ENCODE measurements around the gene RYR2.

RYR2 gene

GRCh38 chr1:237041461-237041794 lies 556 bp upstream of the RYR2 start:
- peaks cover 2% of the 10 kb centered on the region for H3K9me3 ChIP-seq (ENCODE audit: insufficient read depth, low read depth, low read length)
- H3K36me3 ChIP-seq (ENCODE audit: control insufficient read depth in 1 of 2, insufficient read depth in 2 of 2, low read length in 2 of 2): no peaks in the 10 kb centered on the region
- H3K9ac ChIP-seq (ENCODE audit: low read length): no peak overlapping the region
- H3K27me3 ChIP-seq (ENCODE audit: insufficient read depth, low read length): no peaks in the 10 kb centered on the region
- H3K14ac ChIP-seq (ENCODE audit: low read length): no peak overlapping the region
- no peak overlapping the region for H2BK5ac ChIP-seq (ENCODE audit: low read depth, low read length, poor library complexity)
- no peak overlapping the region for H3K4ac ChIP-seq (ENCODE audit: low read depth, low read length)
- H4K8ac ChIP-seq (ENCODE audit: low read depth, low read length): no peak overlapping the region
- no peak for DNase-seq
- H3K27ac ChIP-seq (ENCODE audit: low read depth, low read length): no peak overlapping the region
- peaks cover 5 to 10% of the 10 kb centered on the region in 2 experiments for H3K4me1 ChIP-seq (ENCODE audit: control insufficient read depth in 1 of 2, insufficient read depth in 2 of 2, low read length in 2 of 2)
- peaks cover 2% of the 10 kb centered on the region for H3K79me1 ChIP-seq (ENCODE audit: low read length)
- no peak overlapping the region for H2BK12ac ChIP-seq (ENCODE audit: low read length)
- no peak overlapping the region for H3K18ac ChIP-seq (ENCODE audit: low read length)
- WGBS (ENCODE audit: extremely low coverage, insufficient coverage, insufficient read length): no CpG with 5 or more reads among the region's 7 CpGs
- H2AFZ ChIP-seq (ENCODE audit: insufficient read depth, low read length, poor library complexity): no peak overlapping the region
- no peak overlapping the region for H4K91ac ChIP-seq (ENCODE audit: low read depth, low read length)
- peak overlapping the region; percentile 98 for H3K4me2 ChIP-seq (ENCODE audit: low read length)
- no peak overlapping the region for H2BK120ac ChIP-seq (ENCODE audit: insufficient read depth, low read length, poor library complexity)
- H4K12ac ChIP-seq (ENCODE audit: low read depth, low read length): no peak overlapping the region
- no peak overlapping the region for H2AK5ac ChIP-seq (ENCODE audit: low read length)
- H3K79me2 ChIP-seq (ENCODE audit: control insufficient read depth, insufficient read depth, low read length, poor library complexity): peaks cover 12% of the 10 kb centered on the region
- peak overlapping the region; percentile 80 for H3K4me3 ChIP-seq (ENCODE audit: low read depth, low read length)
- no peak overlapping the region for H3K23ac ChIP-seq (ENCODE audit: low read length)

GRCh38 chr1:237042526-237042891 lies 525 bp downstream of the RYR2 start:
- Histone ChIP-seq H2BK5ac (ENCODE audit: low read depth, low read length, poor library complexity) (no peak overlapping the region), H3K14ac (ENCODE audit: low read length) (peak overlapping the region; percentile 64), H3K27ac (ENCODE audit: low read depth, low read length) (no peak overlapping the region), H2BK12ac (ENCODE audit: low read length) (no peak overlapping the region), H3K79me1 (ENCODE audit: low read length) (peaks cover 2% of the 10 kb centered on the region), H3K9ac (ENCODE audit: low read length) (no peak overlapping the region), H3K79me2 (ENCODE audit: control insufficient read depth, insufficient read depth, low read length, poor library complexity) (peaks cover 12% of the 10 kb centered on the region), H2AFZ (ENCODE audit: insufficient read depth, low read length, poor library complexity) (peak overlapping the region; percentile 61), H3K9me3 (ENCODE audit: insufficient read depth, low read depth, low read length) (peaks cover 2% of the 10 kb centered on the region), H4K8ac (ENCODE audit: low read depth, low read length) (no peak overlapping the region), H3K23ac (ENCODE audit: low read length) (no peak overlapping the region), H3K4me3 (ENCODE audit: low read depth, low read length) (peak overlapping the region; percentile 80), H3K4me2 (ENCODE audit: low read length) (peak overlapping the region; percentile 98), H3K4me1 (ENCODE audit: control insufficient read depth in 1 of 2, insufficient read depth in 2 of 2, low read length in 2 of 2) (peaks cover 5 to 10% of the 10 kb centered on the region in 2 experiments), H3K18ac (ENCODE audit: low read length) (peak overlapping the region; percentile 61), H2BK120ac (ENCODE audit: insufficient read depth, low read length, poor library complexity) (no peak overlapping the region), H3K36me3 (ENCODE audit: control insufficient read depth in 1 of 2, insufficient read depth in 2 of 2, low read length in 2 of 2) (no peaks in the 10 kb centered on the region), H4K91ac (ENCODE audit: low read depth, low read length) (no peak overlapping the region), H2AK5ac (ENCODE audit: low read length) (no peak overlapping the region), H3K27me3 (ENCODE audit: insufficient read depth, low read length) (no peaks in the 10 kb centered on the region), H3K4ac (ENCODE audit: low read depth, low read length) (peak overlapping the region; percentile 57), H4K12ac (ENCODE audit: low read depth, low read length) (no peak overlapping the region)
- DNase-seq: no peak
- no CpG with 5 or more reads among the region's 41 CpGs for WGBS (ENCODE audit: extremely low coverage, insufficient coverage, insufficient read length)

GRCh38 chr1:237042892-237043576 lies 1.1 kb downstream of the RYR2 start:
- peaks cover 4% of the 10 kb centered on the region for H3K79me1 ChIP-seq (ENCODE audit: low read length)
- H2AK5ac ChIP-seq (ENCODE audit: low read length): no peak overlapping the region
- H3K4me2 ChIP-seq (ENCODE audit: low read length): peak overlapping the region; percentile 98
- WGBS (ENCODE audit: extremely low coverage, insufficient coverage, insufficient read length): no CpG with 5 or more reads among the region's 55 CpGs
- no peak overlapping the region for H3K18ac ChIP-seq (ENCODE audit: low read length)
- no peak overlapping the region for H2BK12ac ChIP-seq (ENCODE audit: low read length)
- no peak overlapping the region for H2BK120ac ChIP-seq (ENCODE audit: insufficient read depth, low read length, poor library complexity)
- H3K4me1 ChIP-seq (ENCODE audit: control insufficient read depth in 1 of 2, insufficient read depth in 2 of 2, low read length in 2 of 2): peaks cover 7 to 13% of the 10 kb centered on the region in 2 experiments
- H2BK5ac ChIP-seq (ENCODE audit: low read depth, low read length, poor library complexity): no peak overlapping the region
- no peak overlapping the region for H4K91ac ChIP-seq (ENCODE audit: low read depth, low read length)
- peak overlapping the region; percentile 57 for H3K4ac ChIP-seq (ENCODE audit: low read depth, low read length)
- peaks cover 12% of the 10 kb centered on the region for H3K79me2 ChIP-seq (ENCODE audit: control insufficient read depth, insufficient read depth, low read length, poor library complexity)
- H4K12ac ChIP-seq (ENCODE audit: low read depth, low read length): no peak overlapping the region
- H3K36me3 ChIP-seq (ENCODE audit: control insufficient read depth in 1 of 2, insufficient read depth in 2 of 2, low read length in 2 of 2): no peaks in the 10 kb centered on the region
- H3K23ac ChIP-seq (ENCODE audit: low read length): no peak overlapping the region
- H3K14ac ChIP-seq (ENCODE audit: low read length): peak overlapping the region; percentile 1
- H3K27ac ChIP-seq (ENCODE audit: low read depth, low read length): no peak overlapping the region
- peak overlapping the region; percentile 8 for H3K9ac ChIP-seq (ENCODE audit: low read length)
- no peak for DNase-seq
- H3K4me3 ChIP-seq (ENCODE audit: low read depth, low read length): peak overlapping the region; percentile 80
- peaks cover 2% of the 10 kb centered on the region for H3K9me3 ChIP-seq (ENCODE audit: insufficient read depth, low read depth, low read length)
- H3K27me3 ChIP-seq (ENCODE audit: insufficient read depth, low read length): no peaks in the 10 kb centered on the region
- H4K8ac ChIP-seq (ENCODE audit: low read depth, low read length): no peak overlapping the region
- H2AFZ ChIP-seq (ENCODE audit: insufficient read depth, low read length, poor library complexity): peak overlapping the region; percentile 61

- no peak overlapping the region for H3K4me3 ChIP-seq (ENCODE audit: low read depth, low read length)
- H3K4me2 ChIP-seq (ENCODE audit: low read length): peak overlapping the region; percentile 40
- H3K79me1 ChIP-seq (ENCODE audit: low read length): peaks cover 5% of the 10 kb centered on the region
- H3K79me2 ChIP-seq (ENCODE audit: control insufficient read depth, insufficient read depth, low read length, poor library complexity): peaks cover 12% of the 10 kb centered on the region
- no peak overlapping the region for H2BK120ac ChIP-seq (ENCODE audit: insufficient read depth, low read length, poor library complexity)
- no peak overlapping the region for H3K14ac ChIP-seq (ENCODE audit: low read length)
- H2AK5ac ChIP-seq (ENCODE audit: low read length): no peak overlapping the region
- no peak overlapping the region for H4K12ac ChIP-seq (ENCODE audit: low read depth, low read length)
- no peak for DNase-seq
- no peak overlapping the region for H3K23ac ChIP-seq (ENCODE audit: low read length)
- H3K4ac ChIP-seq (ENCODE audit: low read depth, low read length): peak overlapping the region; percentile 24
- H4K91ac ChIP-seq (ENCODE audit: low read depth, low read length): no peak overlapping the region
- H2BK12ac ChIP-seq (ENCODE audit: low read length): no peak overlapping the region
- peaks cover 8 to 15% of the 10 kb centered on the region in 2 experiments for H3K4me1 ChIP-seq (ENCODE audit: control insufficient read depth in 1 of 2, insufficient read depth in 2 of 2, low read length in 2 of 2)
- WGBS (ENCODE audit: extremely low coverage, insufficient coverage, insufficient read length): no CpG with 5 or more reads among the region's 14 CpGs
- no peaks in the 10 kb centered on the region for H3K27me3 ChIP-seq (ENCODE audit: insufficient read depth, low read length)
- no peak overlapping the region for H2BK5ac ChIP-seq (ENCODE audit: low read depth, low read length, poor library complexity)
- H3K9me3 ChIP-seq (ENCODE audit: insufficient read depth, low read depth, low read length): peaks cover 2% of the 10 kb centered on the region
- no peak overlapping the region for H4K8ac ChIP-seq (ENCODE audit: low read depth, low read length)
- no peak overlapping the region for H2AFZ ChIP-seq (ENCODE audit: insufficient read depth, low read length, poor library complexity)
- no peaks in the 10 kb centered on the region for H3K36me3 ChIP-seq (ENCODE audit: control insufficient read depth in 1 of 2, insufficient read depth in 2 of 2, low read length in 2 of 2)
- H3K27ac ChIP-seq (ENCODE audit: low read depth, low read length): no peak overlapping the region
- H3K9ac ChIP-seq (ENCODE audit: low read length): no peak overlapping the region
- no peak overlapping the region for H3K18ac ChIP-seq (ENCODE audit: low read length)
These were observed 2.1 kb downstream of the RYR2 start for GRCh38 chr1:237043846-237044636.
